PC-3 (cell line): Measurements from ENCODE around the gene C10orf120. TPM values are rescaled to one million over a fixed set of nuclear protein-coding genes. Genes with fewer than 3 reads are reported as not detected.

Source experiments
- ATAC-seq: fragments of 200-7000 bp; cut with Tn5 transposase; 2 replicates; pipeline ENCODE4 v1.9.1; 2020; ENCODE audit warnings: mild to moderate bottlenecking, moderate library complexity
- BruUV-seq: library from RNA; stranded (reverse); fragments of 400-500 nt; replicated peaks from 2 replicates; lab custom pipeline; 2021; lab: Mats Ljungman, UMichigan
- CTCF ChIA-PET: fragments of 300-600 bp; sonication (Branson Sonifier 250); formaldehyde crosslinking; loops from one replicate; lab custom pipeline; 2022; ENCODE audit warnings: antibody characterized with exemption; lab: Charles Lee
- POLR2A ChIA-PET: fragments of 300-600 bp; sonication (Branson Sonifier 250); formaldehyde crosslinking; loops from one replicate; lab custom pipeline; 2022; ENCODE audit warnings: antibody characterized with exemption; ENCODE audit not compliant: unreplicated experiment; lab: Charles Lee
- DNase-seq: peaks from one replicate; pipeline ENCODE4 v3.0.0-alpha.2; 2015
- H2AFZ ChIP-seq: fragments of 300-600 bp; sonication (generic); 2 replicates; pipeline ENCODE4 v1.6.0; 2016; ENCODE audit warnings: antibody characterized with exemption, low read length
- H3F3A ChIP-seq: fragments of 300-600 bp; sonication (generic); one replicate; pipeline ENCODE4 v1.6.0; 2017; ENCODE audit warnings: antibody characterized with exemption, low read length, control low read depth, mild to moderate bottlenecking; ENCODE audit not compliant: unreplicated experiment
- H3K27ac ChIP-seq: fragments of 300-600 bp; sonication (generic); 2 replicates; pipeline ENCODE4 v1.5.1; 2016; ENCODE audit warnings: mild to moderate bottlenecking, low read length
- H3K27me3 ChIP-seq: fragments of 300-600 bp; sonication (generic); 2 replicates; pipeline ENCODE4 v1.6.1; 2016; ENCODE audit warnings: low read length, mixed read lengths
- H3K36me3 ChIP-seq: fragments of 300-600 bp; sonication (generic); 2 replicates; pipeline ENCODE4 v1.6.1; 2016; ENCODE audit warnings: low read depth, mixed run types, low read length, mixed read lengths
- H3K4me1 ChIP-seq: fragments of 300-600 bp; sonication (generic); 2 replicates; pipeline ENCODE4 v1.5.1; 2016; ENCODE audit warnings: low read length; ENCODE audit not compliant: insufficient read depth
- H3K4me2 ChIP-seq: fragments of 300-600 bp; sonication (generic); 2 replicates; pipeline ENCODE4 v1.6.0; 2016; ENCODE audit warnings: low read length
- H3K4me3 ChIP-seq: fragments of 300-600 bp; sonication (generic); 2 replicates; pipeline ENCODE4 v1.5.1; 2016; ENCODE audit warnings: mild to moderate bottlenecking, low read length, mixed read lengths
- H3K79me2 ChIP-seq: fragments of 300-600 bp; sonication (generic); 2 replicates; pipeline ENCODE4 v1.6.1; 2017; ENCODE audit warnings: low read length, mixed read lengths
- H3K9ac ChIP-seq: fragments of 300-600 bp; sonication (generic); 2 replicates; pipeline ENCODE4 v1.6.0; 2016; ENCODE audit warnings: mild to moderate bottlenecking, low read length
- H3K9me2 ChIP-seq: fragments of 300-600 bp; sonication (generic); replicated peaks from 2 replicates; pipeline ENCODE4 v1.6.1; 2016; ENCODE audit warnings: mixed run types, low read length, mixed read lengths
- H3K9me3 ChIP-seq: fragments of 300-600 bp; sonication (generic); 2 replicates; pipeline ENCODE4 v1.6.1; 2016; ENCODE audit warnings: low read length, mixed read lengths
- H4K20me1 ChIP-seq: fragments of 300-600 bp; sonication (generic); 2 replicates; pipeline ENCODE4 v1.6.1; 2016; ENCODE audit warnings: low read length, mixed read lengths
- EZH2 ChIP-seq: fragments of 300-600 bp; sonication (generic); IDR thresholded peaks from one replicate; pipeline ENCODE4 v1.6.1; 2017; ENCODE audit warnings: antibody characterized with exemption, mild to moderate bottlenecking, low read length; ENCODE audit not compliant: unreplicated experiment
- EZH2phosphoT487 ChIP-seq: fragments of 300-600 bp; sonication (generic); IDR thresholded peaks from 2 replicates; pipeline ENCODE4 v1.6.1; 2018; ENCODE audit warnings: mild to moderate bottlenecking, antibody characterized with exemption, low read length, borderline replicate concordance
- intact Hi-C: fragments of 100-400 bp; cut with micrococcal nuclease; formaldehyde crosslinking; loops from 2 replicates; pipeline ENCODE4 v1.9.0; 2023
- total RNA-seq: library from RNA; depleted of rRNA; stranded (reverse); fragments of >200 nt; gene quantifications from 2 replicates; pipeline ENCODE4 v1.2.3, GENCODE V29; 2014
- TF ChIP-seq, protein P1 (sequence below): fragments of 300-600 bp; sonication (generic); conservative IDR thresholded peaks from 2 replicates; pipeline ENCODE4 v1.5.1; 2017; ENCODE audit warnings: antibody characterized with exemption, low read depth, mild to moderate bottlenecking, low read length

The C10orf120 gene
- total RNA-seq, 1 experiment from 2014 or later, result not detected

- Histone ChIP-seq H3K79me2 (no peaks in the 10 kb centered on the region), H3K9ac (no peak overlapping the region), H3K36me3 (no peaks in the 10 kb centered on the region), H3K4me3 (no peak overlapping the region), H3K4me2 (no peak overlapping the region), H3K27ac (no peak overlapping the region), H4K20me1 (no peaks in the 10 kb centered on the region), H3K9me2 (no peaks in the 10 kb centered on the region), H3K27me3 (no peaks in the 10 kb centered on the region), H3F3A (no peaks in the 10 kb centered on the region), H2AFZ (no peak overlapping the region), H3K9me3 (no peaks in the 10 kb centered on the region), H3K4me1 (no peaks in the 10 kb centered on the region)
- intact Hi-C loops, result loop anchor here (5.0 to 10.0 kb wide), 3 partner anchors 54 to 407 kb away; partner anchors contain the start of gene DMBT1
- ChIA-PET POLR2A (no interaction called here), CTCF (no interaction called here)
- ATAC-seq (no peak), DNase-seq (no peak)
- BruUV-seq, result no TSS peak
- TF ChIP-seq, protein P1, sequence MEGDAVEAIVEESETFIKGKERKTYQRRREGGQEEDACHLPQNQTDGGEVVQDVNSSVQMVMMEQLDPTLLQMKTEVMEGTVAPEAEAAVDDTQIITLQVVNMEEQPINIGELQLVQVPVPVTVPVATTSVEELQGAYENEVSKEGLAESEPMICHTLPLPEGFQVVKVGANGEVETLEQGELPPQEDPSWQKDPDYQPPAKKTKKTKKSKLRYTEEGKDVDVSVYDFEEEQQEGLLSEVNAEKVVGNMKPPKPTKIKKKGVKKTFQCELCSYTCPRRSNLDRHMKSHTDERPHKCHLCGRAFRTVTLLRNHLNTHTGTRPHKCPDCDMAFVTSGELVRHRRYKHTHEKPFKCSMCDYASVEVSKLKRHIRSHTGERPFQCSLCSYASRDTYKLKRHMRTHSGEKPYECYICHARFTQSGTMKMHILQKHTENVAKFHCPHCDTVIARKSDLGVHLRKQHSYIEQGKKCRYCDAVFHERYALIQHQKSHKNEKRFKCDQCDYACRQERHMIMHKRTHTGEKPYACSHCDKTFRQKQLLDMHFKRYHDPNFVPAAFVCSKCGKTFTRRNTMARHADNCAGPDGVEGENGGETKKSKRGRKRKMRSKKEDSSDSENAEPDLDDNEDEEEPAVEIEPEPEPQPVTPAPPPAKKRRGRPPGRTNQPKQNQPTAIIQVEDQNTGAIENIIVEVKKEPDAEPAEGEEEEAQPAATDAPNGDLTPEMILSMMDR, result no peak
- no peak for TF ChIP-seq EZH2phosphoT487
- TF ChIP-seq EZH2, result no peak
Measured at GRCh38 chr10:122701652-122702051, 2.0 kb upstream of the C10orf120 start.

- CTCF ChIA-PET, result no interaction called here
- POLR2A ChIA-PET, result interaction anchor here (0.6 kb wide), 1 partner anchor 322 kb away, joined by 4 read pairs; no protein-coding TSS in a partner anchor
Measured at GRCh38 chr10:122696687-122697086, 3.0 kb downstream of the C10orf120 start.

GRCh38 chr10:122692744-122693143 is 6.9 kb downstream of the C10orf120 start:
- H3F3A ChIP-seq, result no peaks in the 10 kb centered on the region
- ChIA-PET POLR2A (no interaction called here), CTCF (no interaction called here)
- no peak overlapping the region for H3K9ac ChIP-seq
- no peak overlapping the region for H3K27ac ChIP-seq
- ATAC-seq (no peak), DNase-seq (no peak)
- no peak overlapping the region for H2AFZ ChIP-seq
- no peaks in the 10 kb centered on the region for H3K36me3 ChIP-seq
- no TSS peak for BruUV-seq
- no peak overlapping the region for H3K4me2 ChIP-seq
- intact Hi-C loops, result no loop called here
- TF ChIP-seq EZH2 (no peak), EZH2phosphoT487 (no peak)
- TF ChIP-seq, protein P1, result no peak
- H3K9me3 ChIP-seq, result no peaks in the 10 kb centered on the region
- H3K4me1 ChIP-seq, result no peaks in the 10 kb centered on the region
- H3K4me3 ChIP-seq, result no peak overlapping the region
- peaks cover 42% of the 10 kb centered on the region for H3K27me3 ChIP-seq
- H4K20me1 ChIP-seq, result no peaks in the 10 kb centered on the region
- no peaks in the 10 kb centered on the region for H3K9me2 ChIP-seq
- no peaks in the 10 kb centered on the region for H3K79me2 ChIP-seq

More at GRCh38 chr10:122696687-122697086, 3.0 kb downstream of the C10orf120 start:
- Histone ChIP-seq H3K27ac (no peak overlapping the region), H3K9me3 (no peaks in the 10 kb centered on the region), H2AFZ (no peak overlapping the region), H3K4me1 (no peaks in the 10 kb centered on the region), H3K9ac (no peak overlapping the region), H3K4me3 (no peak overlapping the region), H3K4me2 (no peak overlapping the region), H3F3A (no peaks in the 10 kb centered on the region), H3K36me3 (no peaks in the 10 kb centered on the region), H3K27me3 (peaks cover 31% of the 10 kb centered on the region), H3K9me2 (no peaks in the 10 kb centered on the region), H4K20me1 (no peaks in the 10 kb centered on the region), H3K79me2 (no peaks in the 10 kb centered on the region)
- DNase-seq, result no peak
- intact Hi-C loops, result no loop called here
- TF ChIP-seq EZH2phosphoT487 (no peak), EZH2 (no peak)
- TF ChIP-seq, protein P1, result no peak
- no TSS peak for BruUV-seq
- ATAC-seq, result no peak
